ENCODE data around the gene NTMT2.

DNA sequence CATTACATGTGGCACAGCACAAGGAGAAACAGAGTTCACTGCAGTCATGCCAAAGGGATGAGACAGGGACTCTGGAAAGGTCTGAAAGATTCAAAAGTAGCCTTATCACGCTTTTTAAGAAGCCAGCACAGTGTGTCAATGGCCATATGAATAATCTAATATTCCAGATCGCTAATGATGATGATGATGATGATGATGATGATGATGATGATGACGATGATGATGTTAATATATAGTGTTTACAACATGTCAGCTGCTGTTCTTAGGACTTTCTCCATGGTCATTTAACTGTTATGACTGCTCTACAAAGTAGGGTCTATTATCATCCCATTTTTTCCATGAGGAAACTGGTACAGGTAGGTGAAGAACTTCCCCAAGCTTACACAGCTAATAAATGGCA, 64.4 kb downstream of the NTMT2 start:
- no peak for TF ChIP-seq PATZ1 (CRISPR knock-in tag; IDR thresholded peaks at IDR 0.05; ENCODE audit: borderline replicate concordance)
- no peak for TF ChIP-seq ARNTL (CRISPR knock-in tag; IDR thresholded peaks at IDR 0.05; ENCODE audit: borderline replicate concordance, low read depth)
- TF ChIP-seq CSDC2 (CRISPR knock-in tag; IDR thresholded peaks at IDR 0.05): no peak
- TF ChIP-seq CSRNP3 (CRISPR knock-in tag; IDR thresholded peaks at IDR 0.05): no peak
- TF ChIP-seq SNAI2 (CRISPR knock-in tag; IDR thresholded peaks at IDR 0.05): no peak
- no peak for TF ChIP-seq CREB5 (CRISPR knock-in tag; IDR thresholded peaks at IDR 0.05; ENCODE audit: low read depth)
- no peak for TF ChIP-seq ZFP3 (CRISPR knock-in tag; IDR thresholded peaks at IDR 0.05)
- TF ChIP-seq TOX (CRISPR knock-in tag; IDR thresholded peaks at IDR 0.05; ENCODE audit: borderline replicate concordance): no peak
- no peak for TF ChIP-seq TSHZ2 (CRISPR knock-in tag; IDR thresholded peaks at IDR 0.05)
- TF ChIP-seq GLIS3 (CRISPR knock-in tag; IDR thresholded peaks at IDR 0.05): no peak
- no peak for TF ChIP-seq OSR1 (CRISPR knock-in tag; IDR thresholded peaks at IDR 0.05)
- TF ChIP-seq ZFP30 (CRISPR knock-in tag; IDR thresholded peaks at IDR 0.05): no peak
- TF ChIP-seq BACH2 (CRISPR knock-in tag; IDR thresholded peaks at IDR 0.05; ENCODE audit: borderline replicate concordance): no peak

All from SK-N-SH treated with all-trans-retinoic acid at 6 μM for 48 hours (cell line).